Measurements from ENCODE around the gene FIG4.

The FIG4 gene

GRCh38 chr6:109791301-109791700 is 100.2 kb downstream of the FIG4 start:
- Histone ChIP-seq H3K27me3 (no peaks in the 10 kb centered on the region), H3K27ac (no peak overlapping the region), H3K4me1 (peaks cover 0 to 37% (median 14%) of the 10 kb centered on the region in 4 donors), H3K4me3 (no peak overlapping the region), H3K36me3 (peaks cover 13 to 22% (median 17%) of the 10 kb centered on the region in 3 donors), H3K9me3 (no peaks in the 10 kb centered on the region)
- no peak for DNase-seq
- intact Hi-C loops (cut with DNase I; ENCODE audit: low total_unique reads), result no loop called here
- TF ChIP-seq, protein P1, sequence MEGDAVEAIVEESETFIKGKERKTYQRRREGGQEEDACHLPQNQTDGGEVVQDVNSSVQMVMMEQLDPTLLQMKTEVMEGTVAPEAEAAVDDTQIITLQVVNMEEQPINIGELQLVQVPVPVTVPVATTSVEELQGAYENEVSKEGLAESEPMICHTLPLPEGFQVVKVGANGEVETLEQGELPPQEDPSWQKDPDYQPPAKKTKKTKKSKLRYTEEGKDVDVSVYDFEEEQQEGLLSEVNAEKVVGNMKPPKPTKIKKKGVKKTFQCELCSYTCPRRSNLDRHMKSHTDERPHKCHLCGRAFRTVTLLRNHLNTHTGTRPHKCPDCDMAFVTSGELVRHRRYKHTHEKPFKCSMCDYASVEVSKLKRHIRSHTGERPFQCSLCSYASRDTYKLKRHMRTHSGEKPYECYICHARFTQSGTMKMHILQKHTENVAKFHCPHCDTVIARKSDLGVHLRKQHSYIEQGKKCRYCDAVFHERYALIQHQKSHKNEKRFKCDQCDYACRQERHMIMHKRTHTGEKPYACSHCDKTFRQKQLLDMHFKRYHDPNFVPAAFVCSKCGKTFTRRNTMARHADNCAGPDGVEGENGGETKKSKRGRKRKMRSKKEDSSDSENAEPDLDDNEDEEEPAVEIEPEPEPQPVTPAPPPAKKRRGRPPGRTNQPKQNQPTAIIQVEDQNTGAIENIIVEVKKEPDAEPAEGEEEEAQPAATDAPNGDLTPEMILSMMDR (IDR thresholded peaks at IDR 0.05), result no peak

GRCh38 chr6:109793021-109793420 is 101.9 kb downstream of the FIG4 start:
- Histone ChIP-seq H3K27me3 (no peaks in the 10 kb centered on the region), H3K4me3 (no peak overlapping the region), H3K27ac (peak overlapping the region; percentile 43 to 45), H3K9me3 (no peaks in the 10 kb centered on the region), H3K36me3 (peaks cover 3 to 25% (median 17%) of the 10 kb centered on the region in 3 donors), H3K4me1 (peaks cover 0 to 36% (median 14%) of the 10 kb centered on the region in 4 donors)
- no peak for DNase-seq
- intact Hi-C loops (cut with DNase I; ENCODE audit: low total_unique reads), result no loop called here
- TF ChIP-seq, protein P1 (IDR thresholded peaks at IDR 0.05), result no peak

GRCh38 chr6:109793792-109794191 is 102.7 kb downstream of the FIG4 start:
- peaks cover 0 to 29% (median 14%) of the 10 kb centered on the region in 4 donors for H3K4me1 ChIP-seq
- H3K9me3 ChIP-seq, result no peaks in the 10 kb centered on the region
- peak in 1 of 2 donors; percentile 48 for DNase-seq
- no peak overlapping the region for H3K4me3 ChIP-seq
- intact Hi-C loops (cut with DNase I; ENCODE audit: low total_unique reads), result no loop called here
- H3K27me3 ChIP-seq, result no peaks in the 10 kb centered on the region
- H3K36me3 ChIP-seq, result peaks cover 3 to 25% (median 15%) of the 10 kb centered on the region in 3 donors
- TF ChIP-seq, protein P1 (IDR thresholded peaks at IDR 0.05), result no peak
- peak overlapping the region; percentile 47 to 65 for H3K27ac ChIP-seq

DNA sequence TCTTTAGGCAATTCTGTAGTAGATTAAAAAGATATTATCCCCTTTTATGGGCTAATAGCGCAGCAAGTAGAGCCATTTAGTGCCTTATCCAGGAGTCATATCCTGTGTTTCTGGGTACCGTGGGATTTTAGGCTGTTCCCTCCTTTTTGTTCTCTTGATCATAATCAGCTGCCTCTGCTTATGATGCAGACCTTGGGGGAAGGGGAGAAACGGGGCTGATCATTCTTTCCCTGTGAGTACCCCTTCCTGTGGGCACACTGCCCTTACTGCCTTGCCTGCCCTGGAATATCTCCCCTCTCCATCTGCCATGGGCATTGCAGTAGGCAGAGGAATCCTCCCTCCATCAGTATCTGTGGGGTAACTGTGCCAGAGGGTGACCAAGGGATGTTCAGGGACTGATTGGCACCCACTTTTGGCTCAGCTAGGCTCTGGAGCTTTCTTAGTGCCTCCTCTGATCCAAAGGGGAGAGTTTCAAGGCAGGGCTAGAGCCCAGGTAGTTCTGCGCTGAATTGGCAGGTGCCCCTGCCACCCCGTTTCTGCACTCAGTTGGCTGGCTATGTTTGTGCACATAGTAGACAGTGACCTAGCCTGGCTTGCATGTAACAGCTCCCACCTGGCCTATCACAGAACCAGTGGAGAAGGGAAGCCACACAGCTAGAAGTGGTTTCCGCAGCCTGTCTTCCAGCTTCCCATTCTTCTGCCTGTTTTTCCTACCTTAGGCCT is 103.3 kb downstream of the FIG4 start:
- no peak overlapping the region for H3K4me3 ChIP-seq
- H3K27ac ChIP-seq, result peak overlapping the region; percentile 47 to 65
- intact Hi-C loops (cut with DNase I; ENCODE audit: low total_unique reads), result no loop called here
- peaks cover 0 to 25% (median 14%) of the 10 kb centered on the region in 4 donors for H3K4me1 ChIP-seq
- no peaks in the 10 kb centered on the region for H3K27me3 ChIP-seq
- DNase-seq, result no peak
- TF ChIP-seq, protein P1 (IDR thresholded peaks at IDR 0.05), result no peak
- no peaks in the 10 kb centered on the region for H3K9me3 ChIP-seq
- H3K36me3 ChIP-seq, result peaks cover 3 to 25% (median 15%) of the 10 kb centered on the region in 3 donors

DNA sequence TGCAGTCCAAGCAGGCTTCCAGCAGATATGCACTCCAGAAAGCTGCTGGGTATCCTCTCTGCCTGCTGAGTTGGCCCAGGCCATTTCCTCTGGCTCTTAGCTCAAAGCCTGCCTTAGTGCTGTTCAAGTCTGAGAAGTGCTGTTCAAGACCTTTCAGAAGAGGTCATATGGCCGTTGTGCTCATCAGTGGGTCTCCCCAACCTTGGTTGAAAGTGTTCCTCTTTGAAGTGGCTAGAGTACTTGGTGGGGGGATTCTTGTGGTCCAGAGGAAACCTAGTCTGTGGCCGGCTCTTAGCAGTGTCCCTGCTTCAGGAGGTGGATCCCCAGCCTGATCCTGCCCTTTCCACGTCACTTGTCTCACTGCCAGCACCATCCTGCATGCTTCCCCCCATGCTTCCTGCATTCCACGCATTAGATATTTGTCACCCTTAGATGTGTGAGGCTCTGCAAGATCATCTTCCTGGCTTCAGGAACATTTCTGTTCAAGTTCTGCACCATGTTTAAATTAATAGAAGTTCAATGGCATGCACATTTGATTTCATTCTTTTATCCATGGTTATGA is 105.0 kb downstream of the FIG4 start:
- no peaks in the 10 kb centered on the region for H3K27me3 ChIP-seq
- no peaks in the 10 kb centered on the region for H3K9me3 ChIP-seq
- peaks cover 0 to 17% (median 13%) of the 10 kb centered on the region in 4 donors for H3K4me1 ChIP-seq
- DNase-seq, result no peak
- H3K4me3 ChIP-seq, result no peak overlapping the region
- TF ChIP-seq, protein P1 (IDR thresholded peaks at IDR 0.05), result no peak
- no peak overlapping the region for H3K27ac ChIP-seq
- H3K36me3 ChIP-seq, result peaks cover 13 to 40% (median 15%) of the 10 kb centered on the region in 3 donors
- intact Hi-C loops (cut with DNase I; ENCODE audit: low total_unique reads), result no loop called here
